GM18858 (cell line): Measurements from ENCODE around the gene TTLL6.

Source experiments
- ATAC-seq: cut with Tn5 transposase; IDR thresholded peaks from one replicate; pipeline ENCODE4 v1.9.1; 2021; ENCODE audit not compliant: unreplicated experiment

Gene TTLL6

GRCh38 chr17:48761114-48761513, 55.9 kb downstream of the TTLL6 start:
- ATAC-seq: no peak

- no peak for ATAC-seq
These were observed 56.6 kb downstream of the TTLL6 start for GRCh38 chr17:48760411-48760810.

GRCh38 chr17:48759288-48759687, 57.7 kb downstream of the TTLL6 start:
- ATAC-seq: no peak

GRCh38 chr17:48757524-48757961, 59.5 kb downstream of the TTLL6 start:
- ATAC-seq: no peak

- ATAC-seq: no peak
These were observed 60.2 kb downstream of the TTLL6 start for GRCh38 chr17:48756830-48757251.

GRCh38 chr17:48755356-48755755, 61.7 kb downstream of the TTLL6 start:
- ATAC-seq: no peak

GRCh38 chr17:48754500-48755261, 62.3 kb downstream of the TTLL6 start:
- no peak for ATAC-seq

GRCh38 chr17:48753794-48754499, 63.1 kb downstream of the TTLL6 start:
- no peak for ATAC-seq

- ATAC-seq: no peak
These were observed 64.4 kb downstream of the TTLL6 start for GRCh38 chr17:48752399-48753288.

GRCh38 chr17:48751733-48752398, 65.2 kb downstream of the TTLL6 start:
- ATAC-seq: no peak

- no peak for ATAC-seq
These were observed 65.9 kb downstream of the TTLL6 start for GRCh38 chr17:48751172-48751571.

- ATAC-seq: no peak
These were observed 67.1 kb downstream of the TTLL6 start for GRCh38 chr17:48749621-48750553.

- no peak for ATAC-seq
These were observed 68.1 kb downstream of the TTLL6 start for GRCh38 chr17:48748718-48749566.

- no peak for ATAC-seq
These were observed 69.3 kb downstream of the TTLL6 start for GRCh38 chr17:48747445-48748363.

- no peak for ATAC-seq
These were observed 70.0 kb downstream of the TTLL6 start for GRCh38 chr17:48746916-48747444.

GRCh38 chr17:48745381-48746275, 71.4 kb downstream of the TTLL6 start:
- no peak for ATAC-seq

- no peak for ATAC-seq
These were observed 76.5 kb downstream of the TTLL6 start for GRCh38 chr17:48740537-48740936.
